SK-N-DZ (cell line): Measurements from ENCODE around the gene SSTR4.

Experiments
- DNase-seq: peaks from one replicate; pipeline ENCODE4 v3.0.0-alpha.2; 2015; ENCODE audit warnings: low spot score

SSTR4 gene

GRCh38 chr20:23065266-23066201, 30.4 kb downstream of the SSTR4 start:
- no peak for DNase-seq

DNA sequence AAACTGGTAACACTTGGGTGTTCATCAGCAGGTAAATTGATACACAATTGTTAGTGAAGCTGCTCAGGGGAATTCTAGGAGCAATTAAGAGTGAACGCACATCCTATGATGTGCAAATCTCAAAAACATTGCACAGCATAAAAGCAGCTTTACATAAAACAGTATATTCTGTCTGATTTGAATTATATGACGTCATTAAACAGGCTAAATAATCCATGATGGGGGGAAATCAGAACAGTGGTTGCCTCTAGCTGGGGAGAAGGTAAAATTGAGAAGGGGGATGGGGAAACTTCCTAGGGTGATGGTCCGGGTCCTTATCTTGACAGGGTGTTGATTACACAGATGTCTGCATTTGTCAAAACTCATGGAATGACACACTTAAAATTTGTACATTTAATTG, 31.7 kb downstream of the SSTR4 start:
- DNase-seq = no peak

GRCh38 chr20:23068283-23068682, 33.2 kb downstream of the SSTR4 start:
- DNase-seq = no peak

DNA sequence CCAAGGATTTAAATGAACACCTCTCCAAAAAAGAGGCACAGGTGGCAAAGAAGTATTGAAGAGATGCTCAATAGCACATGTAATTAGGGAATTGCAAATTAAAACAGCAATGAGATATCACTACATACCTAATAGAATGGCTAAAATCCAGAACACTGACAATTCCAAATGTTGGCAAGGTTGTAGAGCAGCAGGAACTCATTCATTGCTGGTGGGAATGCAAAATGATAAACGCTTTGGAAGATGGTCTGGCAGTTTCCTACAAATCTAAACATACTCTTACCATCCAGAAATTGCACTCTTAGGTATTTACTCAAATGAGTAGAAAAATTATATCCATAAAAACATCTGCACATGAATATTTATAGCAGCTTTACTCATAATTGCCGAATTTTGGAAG, 34.0 kb downstream of the SSTR4 start:
- DNase-seq = no peak

- DNase-seq = no peak
Observed at GRCh38 chr20:23071398-23071797, 36.3 kb downstream of the SSTR4 start.

DNA sequence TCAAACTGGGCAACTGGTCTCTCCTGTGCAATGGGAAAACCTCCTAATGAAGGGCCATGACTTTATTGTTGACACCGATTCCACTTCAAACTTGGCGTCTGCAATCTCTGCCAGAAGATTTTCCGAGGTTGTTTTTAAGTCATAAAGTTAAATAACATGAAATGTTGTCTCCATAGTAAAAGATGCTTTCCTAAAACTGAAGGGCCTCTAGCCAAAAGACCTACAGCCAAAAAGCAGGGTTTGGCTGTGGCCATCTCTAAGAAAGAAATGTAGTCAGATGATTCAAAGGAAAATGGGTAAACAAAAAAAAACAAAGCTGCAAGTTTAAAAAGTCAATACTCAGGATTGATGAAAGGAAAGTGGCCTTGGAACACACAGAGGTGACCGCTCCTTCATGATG, 36.9 kb downstream of the SSTR4 start:
- DNase-seq = no peak

GRCh38 chr20:23072892-23073586, 37.9 kb downstream of the SSTR4 start:
- no peak for DNase-seq

DNA sequence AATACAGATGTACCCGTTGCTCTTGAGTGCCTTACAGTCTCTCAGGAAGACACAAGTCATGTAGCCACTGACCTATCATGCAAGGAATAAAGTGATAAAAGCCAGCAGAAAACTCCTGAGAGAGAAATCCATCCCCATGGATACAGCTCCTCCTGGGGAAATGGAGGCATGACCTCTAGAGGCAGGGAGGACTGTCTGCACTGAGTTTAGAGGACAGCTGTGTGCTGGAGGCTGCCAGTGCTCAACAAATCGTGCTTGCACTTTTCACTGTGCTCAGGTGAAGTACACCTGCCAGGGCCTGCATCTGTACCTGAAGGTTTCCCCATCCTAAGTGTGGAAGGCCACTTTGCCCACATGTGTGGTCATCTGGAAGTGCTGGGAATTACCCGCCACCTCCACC, 38.9 kb downstream of the SSTR4 start:
- no peak for DNase-seq

DNA sequence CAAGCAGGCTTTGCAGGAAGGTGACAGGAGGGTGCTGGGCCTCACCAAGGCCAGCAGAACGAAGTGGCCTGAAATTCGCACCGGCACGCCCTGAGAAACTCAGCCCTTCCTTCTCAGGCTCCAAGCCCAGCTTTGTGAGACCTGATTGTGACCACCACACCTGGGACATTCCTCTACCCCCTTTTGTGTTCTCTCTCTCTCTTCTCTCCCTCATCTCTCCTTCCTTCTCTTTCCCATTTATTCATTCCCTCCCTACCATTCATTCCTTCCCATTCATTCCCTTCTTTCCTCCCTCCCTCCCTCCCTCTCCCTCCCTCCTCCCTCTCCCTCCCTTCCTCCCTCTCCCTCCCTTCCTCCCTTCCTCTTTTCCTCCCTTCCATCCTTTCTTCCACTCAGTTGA, 42.2 kb downstream of the SSTR4 start:
- no peak for DNase-seq

- DNase-seq = no peak
Observed at GRCh38 chr20:23078351-23079015, 43.4 kb downstream of the SSTR4 start.

DNA sequence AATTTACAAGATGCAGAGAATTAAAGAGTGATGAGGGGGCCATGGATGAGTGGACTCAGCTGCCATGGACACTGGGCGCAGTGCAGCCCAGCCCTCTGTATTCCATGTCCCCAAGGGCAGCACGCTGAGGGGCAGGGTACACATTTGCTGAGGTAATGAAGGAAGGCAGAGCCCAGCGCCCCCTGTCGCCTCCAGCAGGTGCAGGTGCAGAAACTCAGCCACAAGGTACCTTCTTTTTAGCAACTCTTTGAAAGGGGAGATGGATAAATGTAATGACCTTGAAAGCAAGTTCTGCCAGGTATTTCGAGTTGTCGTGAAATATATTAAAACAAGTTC, 43.9 kb downstream of the SSTR4 start:
- no peak for DNase-seq

- DNase-seq = no peak
Observed at GRCh38 chr20:23079926-23080325, 44.8 kb downstream of the SSTR4 start.

GRCh38 chr20:23080521-23080920, 45.4 kb downstream of the SSTR4 start:
- DNase-seq = no peak

DNA sequence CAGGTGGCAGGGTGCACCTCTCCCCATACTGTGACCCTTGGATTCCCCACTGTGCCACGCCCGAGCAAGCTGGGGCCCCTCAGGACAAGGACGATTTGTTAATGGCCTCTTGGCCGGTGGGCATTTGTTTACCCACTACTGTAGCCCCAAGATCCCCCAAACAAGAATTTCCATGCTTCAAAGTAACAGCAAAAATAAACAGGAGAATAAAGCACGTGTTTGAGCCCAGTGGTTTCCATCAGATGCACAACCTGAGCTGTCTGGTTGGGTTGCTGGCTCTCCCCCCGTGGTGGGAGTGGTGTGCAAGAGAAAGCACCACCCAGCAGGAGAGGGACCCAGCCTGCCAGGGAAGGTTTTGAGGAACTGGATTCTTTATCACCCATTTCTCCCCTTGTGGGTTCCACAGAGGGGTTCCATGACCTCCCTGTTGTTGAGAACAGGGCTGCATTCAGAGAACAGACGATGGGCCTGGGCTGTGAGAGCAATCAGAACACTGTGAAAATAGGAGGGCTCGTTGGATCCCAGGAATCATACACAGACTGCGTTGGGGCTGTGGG, 46.2 kb downstream of the SSTR4 start:
- DNase-seq = no peak

DNA sequence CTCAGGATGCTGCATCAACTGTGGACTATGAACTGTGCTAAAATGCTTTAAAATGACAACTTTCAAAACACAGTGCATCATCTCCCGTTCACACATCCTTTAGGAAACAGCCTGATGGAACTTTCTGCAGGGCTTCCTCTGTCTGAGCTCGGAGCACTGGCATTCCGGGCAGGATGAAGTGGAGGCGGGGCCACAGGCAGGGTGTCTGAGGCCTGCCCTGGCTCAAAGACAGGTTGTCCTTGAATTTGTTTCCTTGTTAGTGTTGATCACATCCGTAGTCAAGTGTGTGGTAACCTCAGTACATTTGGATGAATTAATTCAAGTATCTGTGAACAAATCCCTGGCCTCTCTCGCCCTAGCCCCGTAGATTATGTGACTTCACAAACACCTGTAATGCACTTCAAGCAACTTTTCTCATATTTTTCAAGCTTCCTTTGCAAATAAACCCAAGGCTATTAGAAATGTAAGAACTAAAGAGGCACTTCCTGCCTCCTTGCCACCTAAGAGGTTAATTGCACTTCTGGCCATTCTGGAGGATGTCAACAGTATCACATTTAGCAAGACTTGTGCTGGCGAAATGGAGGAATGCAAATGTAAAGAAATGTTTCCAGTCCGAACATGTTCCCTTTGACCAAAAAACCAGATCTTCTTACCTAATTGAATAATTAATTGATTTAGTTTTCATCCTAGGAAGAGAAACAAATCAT, 47.9 kb downstream of the SSTR4 start:
- no peak for DNase-seq

DNA sequence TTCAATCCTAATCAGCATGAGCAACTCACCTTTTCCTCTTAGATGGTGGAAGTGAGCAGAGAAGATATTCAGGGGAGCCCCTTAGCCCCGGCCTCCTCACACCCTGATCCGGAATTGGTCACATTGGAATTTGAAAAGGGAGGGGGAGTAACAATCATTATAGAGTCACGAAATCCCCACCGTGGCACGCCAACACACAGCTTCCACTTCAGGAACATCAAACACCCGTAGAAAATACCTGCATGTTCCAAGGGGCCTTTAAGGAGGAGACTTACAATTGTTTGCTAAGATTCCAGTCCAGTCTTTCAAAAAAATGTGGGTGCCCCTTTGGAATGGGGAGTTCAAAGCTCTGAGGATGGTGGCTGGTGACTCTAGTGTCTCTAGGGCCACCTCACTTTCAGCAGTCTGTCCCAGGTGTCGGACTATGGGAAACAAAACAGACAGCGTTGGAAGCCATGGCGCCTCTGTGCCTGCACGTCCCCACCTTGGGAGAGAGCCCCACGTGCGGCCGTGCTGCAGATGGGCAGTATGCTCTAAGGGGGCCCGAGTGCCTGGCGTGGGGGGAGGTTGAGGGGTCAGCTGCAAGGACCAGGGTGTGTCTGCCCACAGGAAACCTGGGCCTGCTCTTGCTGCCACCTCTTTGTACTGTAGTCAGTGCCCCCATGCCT, 48.6 kb downstream of the SSTR4 start:
- no peak for DNase-seq

DNA sequence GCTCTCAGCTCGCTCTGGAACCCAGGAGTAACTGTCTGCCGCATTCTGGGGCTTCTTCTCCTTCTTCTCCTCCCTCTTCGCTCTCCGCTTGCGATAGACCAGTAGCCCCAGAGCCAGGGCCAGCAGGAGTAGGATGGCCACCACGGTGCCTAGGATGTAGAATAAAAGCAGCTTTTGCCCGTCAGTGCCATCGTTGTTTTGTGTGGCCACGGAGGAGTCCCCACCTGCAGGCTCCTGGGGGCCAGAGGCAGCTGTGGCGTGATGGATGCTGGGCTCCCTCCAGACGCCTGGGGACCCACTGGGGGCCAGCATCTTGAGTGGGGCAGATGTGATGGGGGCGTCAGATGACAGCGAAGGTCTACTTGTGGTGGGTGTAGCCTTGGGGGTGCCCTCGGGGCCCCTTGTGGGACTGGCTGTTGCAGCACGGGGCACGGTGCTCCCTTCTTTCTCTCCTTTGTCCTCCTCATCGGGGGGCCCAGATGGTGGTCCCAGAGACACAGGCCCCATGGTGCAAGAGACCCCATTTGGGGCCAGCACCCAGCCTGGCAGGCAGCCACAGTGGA, 49.3 kb downstream of the SSTR4 start:
- DNase-seq = no peak

- DNase-seq = no peak
Observed at GRCh38 chr20:23084845-23085365, 49.8 kb downstream of the SSTR4 start.

GRCh38 chr20:23085436-23086055, 50.4 kb downstream of the SSTR4 start:
- no peak for DNase-seq

- DNase-seq = no peak
Observed at GRCh38 chr20:23086056-23086566, 51.0 kb downstream of the SSTR4 start, which contains the start of gene CD93. Gene CD93, minus strand, starts transcription at chr20:23086324. Its CDS starts 132 bp downstream, at chr20:23086192.
